ENCODE data around the gene BCL2.

DNA sequence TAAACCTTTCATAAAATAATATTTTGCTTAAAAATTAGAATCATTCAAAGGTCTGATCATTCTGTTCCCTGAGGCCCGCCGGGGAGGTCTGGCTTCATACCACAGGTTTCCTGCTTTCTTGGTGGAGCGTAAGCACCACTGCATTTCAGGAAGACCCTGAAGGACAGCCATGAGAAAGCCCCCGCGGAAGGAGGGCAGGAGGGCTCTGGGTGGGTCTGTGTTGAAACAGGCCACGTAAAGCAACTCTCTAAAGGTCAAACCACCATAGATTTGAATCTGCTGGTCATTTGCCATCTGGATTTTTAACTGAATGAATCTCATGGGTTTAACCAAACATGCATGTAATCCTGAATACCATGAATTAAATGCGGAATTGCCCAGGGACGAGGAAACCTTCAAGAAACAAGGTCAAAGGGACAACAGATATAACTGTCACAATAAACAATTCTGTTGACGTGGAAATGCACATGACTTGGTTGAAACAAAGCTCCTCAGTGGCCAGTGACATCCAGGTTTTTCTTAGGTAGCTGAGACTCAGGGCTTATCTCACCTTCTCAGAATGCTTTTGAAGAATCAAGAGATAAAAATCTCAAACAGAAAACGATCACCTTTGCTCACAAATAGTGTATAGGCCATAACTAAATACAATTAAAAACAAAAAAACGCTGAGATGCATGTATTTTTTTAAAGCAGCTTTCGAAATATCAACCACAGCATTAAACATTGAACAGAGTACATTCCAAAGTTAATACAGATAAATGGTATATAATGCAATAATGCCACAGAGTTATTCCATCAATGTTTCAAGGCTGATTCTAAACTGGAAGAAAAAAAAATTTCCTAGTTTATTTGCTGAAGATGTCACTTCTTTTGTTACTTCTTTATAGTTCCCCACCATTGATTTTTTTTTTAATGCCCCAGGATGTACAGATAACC, 193.2 kb downstream of the BCL2 start:
- TF ChIP-seq EZH2 (IDR thresholded peaks at IDR 0.05) (no peak), EZH2phosphoT487 (IDR thresholded peaks at IDR 0.05) (no peak)
- TF ChIP-seq, protein P1, sequence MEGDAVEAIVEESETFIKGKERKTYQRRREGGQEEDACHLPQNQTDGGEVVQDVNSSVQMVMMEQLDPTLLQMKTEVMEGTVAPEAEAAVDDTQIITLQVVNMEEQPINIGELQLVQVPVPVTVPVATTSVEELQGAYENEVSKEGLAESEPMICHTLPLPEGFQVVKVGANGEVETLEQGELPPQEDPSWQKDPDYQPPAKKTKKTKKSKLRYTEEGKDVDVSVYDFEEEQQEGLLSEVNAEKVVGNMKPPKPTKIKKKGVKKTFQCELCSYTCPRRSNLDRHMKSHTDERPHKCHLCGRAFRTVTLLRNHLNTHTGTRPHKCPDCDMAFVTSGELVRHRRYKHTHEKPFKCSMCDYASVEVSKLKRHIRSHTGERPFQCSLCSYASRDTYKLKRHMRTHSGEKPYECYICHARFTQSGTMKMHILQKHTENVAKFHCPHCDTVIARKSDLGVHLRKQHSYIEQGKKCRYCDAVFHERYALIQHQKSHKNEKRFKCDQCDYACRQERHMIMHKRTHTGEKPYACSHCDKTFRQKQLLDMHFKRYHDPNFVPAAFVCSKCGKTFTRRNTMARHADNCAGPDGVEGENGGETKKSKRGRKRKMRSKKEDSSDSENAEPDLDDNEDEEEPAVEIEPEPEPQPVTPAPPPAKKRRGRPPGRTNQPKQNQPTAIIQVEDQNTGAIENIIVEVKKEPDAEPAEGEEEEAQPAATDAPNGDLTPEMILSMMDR (IDR thresholded peaks at IDR 0.05): no peak
